AG04449 (cell line): ENCODE results near the gene CLGN.

Experiments used
- CTCF ChIA-PET: fragments of 350-600 bp; formaldehyde crosslinking; extraction: SDS; loops from one replicate; lab custom pipeline; 2021; ENCODE audit warnings: antibody characterized with exemption; lab: Yijun Ruan, JAX
- POLR2A ChIA-PET: fragments of 400-600, 350-600 bp; formaldehyde crosslinking; extraction: SDS; loops from one replicate; lab custom pipeline; 2020; ENCODE audit warnings: antibody characterized with exemption, inconsistent platforms; lab: Yijun Ruan, JAX
- DNase-seq: peaks from one replicate; pipeline ENCODE4 v3.0.0-alpha.2; 2010; ENCODE audit warnings: low read depth, low spot score
- H3K4me3 ChIP-seq: 2 replicates; pipeline ENCODE4 v1.5.1; 2011; ENCODE audit warnings: low read depth, mild to moderate bottlenecking, control low read depth, low read length
- TF ChIP-seq, protein P1 (sequence below): IDR thresholded peaks from one replicate; pipeline ENCODE4 v1.5.1; 2011; ENCODE audit warnings: mild to moderate bottlenecking, moderate library complexity, low read length, control low read depth, inconsistent platforms; ENCODE audit not compliant: insufficient read depth; ENCODE audit errors: missing control alignments

Gene CLGN

DNA sequence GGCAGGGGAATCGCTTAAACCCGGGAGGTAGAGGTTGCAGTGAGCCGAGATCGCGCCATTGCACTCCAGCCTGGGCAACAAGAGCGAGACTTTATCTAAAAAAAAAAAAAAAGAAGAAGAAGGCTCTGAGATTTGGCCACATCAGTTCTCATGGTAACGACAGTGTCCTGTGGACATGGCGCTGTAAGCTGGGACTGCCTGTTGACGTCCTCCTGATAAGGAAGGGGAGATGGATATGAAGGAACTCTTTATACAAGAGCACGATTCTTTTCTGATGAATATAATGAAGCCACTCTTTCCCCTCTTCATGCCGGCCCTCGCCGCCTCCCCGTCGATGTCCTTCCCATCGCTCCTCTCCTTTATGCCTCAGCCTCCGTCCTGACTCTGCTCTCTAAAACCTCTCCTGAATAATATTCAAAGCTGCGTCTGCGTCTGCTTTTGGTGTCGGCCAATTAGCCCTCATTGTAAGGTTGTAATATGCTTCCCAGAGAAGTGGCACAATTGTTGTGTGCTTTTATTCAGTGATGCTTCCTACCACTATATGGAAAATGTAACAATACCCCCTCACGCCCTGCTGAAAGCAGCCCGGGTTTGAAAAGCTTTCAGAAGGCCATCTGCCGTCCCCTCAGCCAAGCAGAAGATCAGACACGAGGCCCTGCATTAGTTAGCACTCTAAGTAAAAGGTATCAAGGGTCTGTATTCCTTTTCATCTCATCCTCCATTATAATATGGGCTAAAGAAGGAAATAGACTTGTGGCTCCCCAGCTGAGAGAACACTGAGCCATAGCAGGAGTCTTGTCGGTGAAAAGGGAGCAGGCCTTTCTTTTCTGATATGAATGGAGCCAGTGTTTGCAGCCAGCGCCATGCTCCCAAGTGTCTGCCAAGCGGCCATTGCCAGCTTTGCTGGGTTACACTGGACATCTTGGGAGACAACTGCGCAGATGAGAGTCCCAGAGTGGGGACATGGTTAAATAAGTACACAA, 76.1 kb downstream of the CLGN start:
- H3K4me3 ChIP-seq = no peak overlapping the region
- ChIA-PET POLR2A (interaction anchor here (0.6 kb wide), 1 partner anchor 478 kb away, joined by 3 read pairs; no protein-coding TSS in a partner anchor), CTCF (interaction anchor here (0.6 to 7.7 kb wide), 3 partner anchors 10 to 259 kb away, joined by 3 to 68 read pairs (median 11); no protein-coding TSS in a partner anchor)
- no peak for DNase-seq
- TF ChIP-seq, protein P1, sequence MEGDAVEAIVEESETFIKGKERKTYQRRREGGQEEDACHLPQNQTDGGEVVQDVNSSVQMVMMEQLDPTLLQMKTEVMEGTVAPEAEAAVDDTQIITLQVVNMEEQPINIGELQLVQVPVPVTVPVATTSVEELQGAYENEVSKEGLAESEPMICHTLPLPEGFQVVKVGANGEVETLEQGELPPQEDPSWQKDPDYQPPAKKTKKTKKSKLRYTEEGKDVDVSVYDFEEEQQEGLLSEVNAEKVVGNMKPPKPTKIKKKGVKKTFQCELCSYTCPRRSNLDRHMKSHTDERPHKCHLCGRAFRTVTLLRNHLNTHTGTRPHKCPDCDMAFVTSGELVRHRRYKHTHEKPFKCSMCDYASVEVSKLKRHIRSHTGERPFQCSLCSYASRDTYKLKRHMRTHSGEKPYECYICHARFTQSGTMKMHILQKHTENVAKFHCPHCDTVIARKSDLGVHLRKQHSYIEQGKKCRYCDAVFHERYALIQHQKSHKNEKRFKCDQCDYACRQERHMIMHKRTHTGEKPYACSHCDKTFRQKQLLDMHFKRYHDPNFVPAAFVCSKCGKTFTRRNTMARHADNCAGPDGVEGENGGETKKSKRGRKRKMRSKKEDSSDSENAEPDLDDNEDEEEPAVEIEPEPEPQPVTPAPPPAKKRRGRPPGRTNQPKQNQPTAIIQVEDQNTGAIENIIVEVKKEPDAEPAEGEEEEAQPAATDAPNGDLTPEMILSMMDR = no peak

DNA sequence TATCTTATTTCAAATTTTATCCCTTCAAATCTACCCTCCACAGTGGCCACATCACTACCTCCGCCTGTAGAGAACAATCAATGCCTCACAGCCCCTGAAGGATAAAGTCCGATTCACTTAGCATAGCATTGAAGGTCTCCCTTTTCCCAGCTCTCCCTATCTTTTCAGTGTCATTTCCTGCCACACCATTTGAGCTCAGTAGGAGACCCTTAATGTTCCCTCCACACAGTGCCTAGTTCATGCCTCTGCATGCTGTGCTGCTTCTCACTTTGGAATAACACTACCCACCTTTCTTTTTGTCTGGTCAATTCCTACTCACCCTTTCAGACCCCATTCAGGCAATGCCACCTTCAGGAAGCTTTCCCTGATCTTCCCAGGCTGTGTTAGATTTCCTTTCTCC, 77.6 kb downstream of the CLGN start:
- ChIA-PET CTCF (interaction anchor here (7.7 kb wide), 1 partner anchor 11 kb away, joined by 68 read pairs; no protein-coding TSS in a partner anchor), POLR2A (no interaction called here)
- TF ChIP-seq, protein P1 = no peak
- H3K4me3 ChIP-seq = no peak overlapping the region
- DNase-seq = no peak

DNA sequence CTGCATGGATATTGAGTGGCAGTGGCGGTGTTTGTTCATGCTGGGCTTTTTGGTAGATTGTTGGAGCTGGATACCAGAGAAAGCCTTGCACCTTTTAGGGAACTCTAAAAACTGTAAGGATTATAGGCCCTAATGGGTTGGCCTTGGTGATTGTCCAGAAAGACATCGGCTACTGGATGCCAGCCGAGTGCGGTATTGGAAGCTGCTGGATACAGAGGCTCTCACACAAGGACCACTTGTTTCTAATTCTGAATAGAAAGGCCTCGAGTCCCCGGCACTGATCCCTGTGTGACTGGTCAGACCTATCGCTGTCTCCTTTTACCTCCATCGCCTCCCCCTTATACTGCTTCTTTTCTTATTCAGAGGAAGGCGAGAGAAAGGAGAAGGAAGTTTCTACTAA, 81.3 kb downstream of the CLGN start:
- no peak overlapping the region for H3K4me3 ChIP-seq
- DNase-seq = no peak
- POLR2A ChIA-PET = no interaction called here
- CTCF ChIA-PET = interaction anchor here (1.9 to 5.6 kb wide), 2 partner anchors 14 to 16 kb away, joined by 8 to 53 read pairs; no protein-coding TSS in a partner anchor
- TF ChIP-seq, protein P1 = no peak

DNA sequence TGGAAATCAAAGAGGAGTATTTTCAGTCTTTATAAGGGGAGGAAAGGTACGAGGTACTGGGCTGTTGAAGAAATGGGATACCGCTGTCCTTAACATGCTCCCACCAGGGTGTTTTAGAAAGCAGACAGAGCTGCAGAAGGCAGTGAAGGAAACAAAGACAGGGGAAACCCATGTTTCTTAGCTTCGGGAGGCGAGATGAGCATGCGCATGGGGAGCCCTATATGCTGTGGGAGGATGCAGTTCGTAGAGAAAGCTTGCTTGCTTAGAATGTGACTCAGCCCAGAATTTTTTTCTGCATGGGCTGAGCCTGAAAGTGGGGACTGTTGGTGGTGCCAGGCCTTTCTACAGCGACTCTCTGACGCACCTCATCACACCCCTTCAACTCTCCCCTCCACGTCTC, 82.8 kb downstream of the CLGN start:
- POLR2A ChIA-PET = no interaction called here
- CTCF ChIA-PET = interaction anchor here (1.3 to 5.6 kb wide), 4 partner anchors 15 to 507 kb away, joined by 4 to 53 read pairs (median 6); no protein-coding TSS in a partner anchor
- no peak overlapping the region for H3K4me3 ChIP-seq
- TF ChIP-seq, protein P1 = no peak
- no peak for DNase-seq

DNA sequence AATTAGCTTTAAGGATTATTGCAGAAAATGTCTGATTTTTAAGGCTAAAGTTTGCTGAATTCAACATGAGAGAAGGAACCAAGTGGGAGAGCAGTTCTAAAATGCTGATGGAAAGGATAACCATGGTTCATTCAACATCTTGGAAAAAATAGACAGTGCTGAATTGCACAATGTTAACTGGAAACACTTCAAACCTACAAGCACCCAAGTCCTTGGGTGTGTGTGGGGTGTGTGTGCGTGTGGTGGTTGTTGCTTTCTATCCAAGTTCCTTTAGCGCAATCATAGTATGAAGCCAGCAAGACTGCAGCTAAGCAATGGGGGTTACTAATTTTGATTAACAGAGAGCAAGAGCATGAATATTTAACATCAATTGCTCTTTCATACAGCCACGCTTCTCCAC, 83.3 kb downstream of the CLGN start:
- TF ChIP-seq, protein P1 = no peak
- DNase-seq = no peak
- ChIA-PET CTCF (interaction anchor here (1.3 to 5.6 kb wide), 4 partner anchors 14 to 507 kb away, joined by 4 to 53 read pairs (median 5); no protein-coding TSS in a partner anchor), POLR2A (no interaction called here)
- H3K4me3 ChIP-seq = no peak overlapping the region

DNA sequence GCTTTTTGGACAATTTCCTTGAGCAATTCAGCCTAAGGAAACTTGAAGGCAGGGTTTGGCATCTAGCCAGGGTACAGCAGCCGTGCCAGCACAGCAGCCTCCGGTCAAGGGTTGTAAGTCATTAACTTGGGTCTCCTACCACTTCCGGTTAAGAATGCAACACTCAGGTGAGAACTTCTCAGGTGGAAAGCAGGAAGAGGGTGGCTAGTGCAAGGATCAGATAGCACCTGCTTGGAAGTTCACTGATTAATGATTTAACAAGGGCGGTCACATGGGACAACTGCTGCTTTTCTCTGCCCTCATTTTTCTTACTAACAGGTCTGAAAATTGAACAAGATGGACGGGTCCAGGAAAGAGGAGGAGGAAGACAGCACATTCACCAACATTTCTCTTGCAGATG, 84.1 kb downstream of the CLGN start:
- POLR2A ChIA-PET = no interaction called here
- TF ChIP-seq, protein P1 = no peak
- DNase-seq = no peak
- CTCF ChIA-PET = interaction anchor here (1.3 to 5.6 kb wide), 3 partner anchors 13 to 17 kb away, joined by 5 to 53 read pairs (median 5); no protein-coding TSS in a partner anchor
- H3K4me3 ChIP-seq = no peak overlapping the region
